Stimulated activated naive CD8-positive, alpha-beta T cell treated with anti-CD3 and anti-CD28 coated beads, Interleukin-15, amount 100 ng/mL, for 72 hours (primary cell): ENCODE measurements around the gene CBFA2T2.

Experiments
- ATAC-seq: fragments of 150-1000 bp; cut with Tn5 transposase; 2 replicates; pipeline ENCODE4 v1.10.0; 2021; ENCODE audit warnings: mild to moderate bottlenecking, moderate library complexity
- DNase-seq, 2 donors: peaks; one replicate each; pipeline ENCODE4 v3.0.0; 2021 to 2022
- H3K27ac Mint-ChIP-seq, 2 donors: one replicate each; pipeline ENCODE4 v1.8.0; 2022; ENCODE audit warnings: mild to moderate bottlenecking in 2 of 2, mixed read lengths in 2 of 2, moderate library complexity in 2 of 2
- H3K27me3 Mint-ChIP-seq: one replicate; pipeline ENCODE4 v1.8.0; 2022; ENCODE audit warnings: mixed read lengths
- H3K4me1 Mint-ChIP-seq: one replicate; pipeline ENCODE4 v1.8.0; 2022; ENCODE audit warnings: mild to moderate bottlenecking, mixed read lengths
- H3K4me3 Mint-ChIP-seq, 2 donors: one replicate each; pipeline ENCODE4 v1.8.0; 2022; ENCODE audit warnings: mild to moderate bottlenecking in 2 of 2, mixed read lengths in 2 of 2, moderate library complexity in 1 of 2
- H3K9me3 Mint-ChIP-seq, 2 donors: one replicate each; pipeline ENCODE4 v1.8.0; 2022; ENCODE audit warnings: mixed read lengths in 2 of 2

The CBFA2T2 gene

GRCh38 chr20:33649201-33649681, 159.3 kb downstream of the CBFA2T2 start:
- no peak for ATAC-seq
- no peak for DNase-seq
- no peak overlapping the region for H3K27ac Mint-ChIP-seq
- H3K9me3 Mint-ChIP-seq = no peaks in the 10 kb centered on the region
- H3K4me1 Mint-ChIP-seq = peaks cover 28% of the 10 kb centered on the region
- H3K27me3 Mint-ChIP-seq = no peaks in the 10 kb centered on the region
- H3K4me3 Mint-ChIP-seq = no peak overlapping the region

- Mint-ChIP-seq H3K4me1 (peaks cover 33% of the 10 kb centered on the region), H3K27ac (no peak overlapping the region), H3K27me3 (no peaks in the 10 kb centered on the region), H3K4me3 (no peak overlapping the region), H3K9me3 (no peaks in the 10 kb centered on the region)
- DNase-seq = no peak
- ATAC-seq = no peak
Observed at GRCh38 chr20:33650111-33650752, 160.3 kb downstream of the CBFA2T2 start.

GRCh38 chr20:33650753-33651561, 161.1 kb downstream of the CBFA2T2 start:
- no peak overlapping the region for H3K4me3 Mint-ChIP-seq

GRCh38 chr20:33651562-33652048, 161.7 kb downstream of the CBFA2T2 start:
- H3K4me1 Mint-ChIP-seq = peaks cover 33% of the 10 kb centered on the region
- DNase-seq (no peak), ATAC-seq (no peak)
- H3K4me3 Mint-ChIP-seq = no peak overlapping the region
- peak overlapping the region in 1 of 2 donors; percentile 34 for H3K27ac Mint-ChIP-seq
- H3K9me3 Mint-ChIP-seq = no peaks in the 10 kb centered on the region
- no peaks in the 10 kb centered on the region for H3K27me3 Mint-ChIP-seq

More at GRCh38 chr20:33650753-33651561, 161.1 kb downstream of the CBFA2T2 start:
- Mint-ChIP-seq H3K4me1 (peaks cover 33% of the 10 kb centered on the region), H3K9me3 (no peaks in the 10 kb centered on the region), H3K27me3 (no peaks in the 10 kb centered on the region), H3K27ac (peak overlapping the region in 1 of 2 donors; percentile 34)
- ATAC-seq = no peak
- DNase-seq = no peak

GRCh38 chr20:33653218-33653899, 163.5 kb downstream of the CBFA2T2 start:
- ATAC-seq (peak; percentile 69), DNase-seq (peak; percentile 51 to 57)
- Mint-ChIP-seq H3K27me3 (no peaks in the 10 kb centered on the region), H3K9me3 (no peaks in the 10 kb centered on the region), H3K27ac (peak overlapping the region in 1 of 2 donors; percentile 85), H3K4me1 (peaks cover 27% of the 10 kb centered on the region), H3K4me3 (no peak overlapping the region)

- peaks cover 26% of the 10 kb centered on the region for H3K4me1 Mint-ChIP-seq
- ATAC-seq (no peak), DNase-seq (no peak)
- H3K27ac Mint-ChIP-seq = no peak overlapping the region
- no peak overlapping the region for H3K4me3 Mint-ChIP-seq
- no peaks in the 10 kb centered on the region for H3K9me3 Mint-ChIP-seq
- H3K27me3 Mint-ChIP-seq = no peaks in the 10 kb centered on the region
Observed at GRCh38 chr20:33653900-33654596, 164.2 kb downstream of the CBFA2T2 start.

GRCh38 chr20:33654680-33655161, 164.8 kb downstream of the CBFA2T2 start:
- H3K27me3 Mint-ChIP-seq = no peaks in the 10 kb centered on the region
- peak overlapping the region in 1 of 2 donors; percentile 50 for H3K27ac Mint-ChIP-seq
- ATAC-seq = no peak
- no peak overlapping the region for H3K4me3 Mint-ChIP-seq
- peaks cover 20% of the 10 kb centered on the region for H3K4me1 Mint-ChIP-seq
- no peaks in the 10 kb centered on the region for H3K9me3 Mint-ChIP-seq
- DNase-seq = no peak

GRCh38 chr20:33655164-33655563, 165.3 kb downstream of the CBFA2T2 start:
- Mint-ChIP-seq H3K4me3 (no peak overlapping the region), H3K27me3 (no peaks in the 10 kb centered on the region), H3K9me3 (no peaks in the 10 kb centered on the region), H3K4me1 (peaks cover 20% of the 10 kb centered on the region), H3K27ac (no peak overlapping the region)
- DNase-seq (no peak), ATAC-seq (no peak)

GRCh38 chr20:33656010-33656782, 166.3 kb downstream of the CBFA2T2 start:
- no peak overlapping the region for H3K4me3 Mint-ChIP-seq
- ATAC-seq (no peak), DNase-seq (no peak)
- peak overlapping the region in 1 of 2 donors; percentile 54 for H3K27ac Mint-ChIP-seq
- H3K4me1 Mint-ChIP-seq = peaks cover 20% of the 10 kb centered on the region
- no peaks in the 10 kb centered on the region for H3K27me3 Mint-ChIP-seq
- H3K9me3 Mint-ChIP-seq = no peaks in the 10 kb centered on the region

- DNase-seq (peak in 1 of 2 donors; percentile 7), ATAC-seq (no peak)
- Mint-ChIP-seq H3K4me3 (no peak overlapping the region), H3K27ac (peak overlapping the region in 1 of 2 donors; percentile 87), H3K4me1 (peaks cover 24% of the 10 kb centered on the region), H3K27me3 (no peaks in the 10 kb centered on the region), H3K9me3 (no peaks in the 10 kb centered on the region)
Observed at GRCh38 chr20:33656783-33657703, 167.1 kb downstream of the CBFA2T2 start.

- Mint-ChIP-seq H3K4me3 (no peak overlapping the region), H3K27me3 (no peaks in the 10 kb centered on the region), H3K9me3 (no peaks in the 10 kb centered on the region), H3K27ac (no peak overlapping the region), H3K4me1 (peaks cover 23% of the 10 kb centered on the region)
- no peak for ATAC-seq
- peak in 1 of 2 donors; percentile 7 for DNase-seq
Observed at GRCh38 chr20:33657704-33658095, 167.8 kb downstream of the CBFA2T2 start.

- H3K4me1 Mint-ChIP-seq = peaks cover 20% of the 10 kb centered on the region
- ATAC-seq (no peak), DNase-seq (peak in 1 of 2 donors; percentile 7)
- no peak overlapping the region for H3K27ac Mint-ChIP-seq
- H3K27me3 Mint-ChIP-seq = no peaks in the 10 kb centered on the region
- H3K9me3 Mint-ChIP-seq = no peaks in the 10 kb centered on the region
- H3K4me3 Mint-ChIP-seq = no peak overlapping the region
Observed at GRCh38 chr20:33658510-33658909, 168.6 kb downstream of the CBFA2T2 start.

- H3K4me3 Mint-ChIP-seq = no peak overlapping the region
- DNase-seq (no peak), ATAC-seq (no peak)
- H3K27ac Mint-ChIP-seq = peak overlapping the region; percentile 74 to 91
- H3K9me3 Mint-ChIP-seq = no peaks in the 10 kb centered on the region
- H3K4me1 Mint-ChIP-seq = peaks cover 18% of the 10 kb centered on the region
- H3K27me3 Mint-ChIP-seq = no peaks in the 10 kb centered on the region
Observed at GRCh38 chr20:33658929-33659328, 169.0 kb downstream of the CBFA2T2 start.
